ENCODE data around the gene PPARG. TPM values are rescaled to one million over a fixed set of nuclear protein-coding genes. Genes with fewer than 3 reads are reported as not detected.

Gene PPARG
- total and polyA plus RNA-seq, 4 donors: 8.3 to 41.4 (median 26.2) TPM

- no peak for TF ChIP-seq CTCF (IDR thresholded peaks at IDR 0.05; ENCODE audit: control extremely low read depth, extremely low read depth)
- Histone ChIP-seq H3K27me3 (ENCODE audit: control insufficient read depth in 3 of 3, insufficient read depth in 3 of 3, low read length in 2 of 3) (no peaks in the 10 kb centered on the region), H3K4me1 (ENCODE audit: control insufficient read depth in 5 of 5, insufficient read depth in 5 of 5, low read length in 5 of 5) (peaks cover 0 to 64% (median 15%) of the 10 kb centered on the region in 5 donors), H3K9me3 (ENCODE audit: control insufficient read depth in 4 of 4, insufficient read depth in 3 of 4, low read length in 3 of 4) (no peaks in the 10 kb centered on the region), H3K36me3 (ENCODE audit: control insufficient read depth in 4 of 4, insufficient read depth in 4 of 4, low read length in 4 of 4) (no peaks in the 10 kb centered on the region), H3K4me3 (no peak overlapping the region), H3K27ac (ENCODE audit: low read depth in 1 of 2, low read length in 1 of 2) (no peak overlapping the region), H3K9ac (ENCODE audit: insufficient read depth in 1 of 2, low read length in 2 of 2) (no peak overlapping the region)
- WGBS, 2 donors: 89 to 97% methylated on average over 11 of the region's 11 CpGs
- ATAC-seq (ENCODE audit: insufficient read depth, low FRiP score): no peak
- DNase-seq: peak in 1 of 3 donors; percentile 47
Observed at GRCh38 chr3:12439161-12439940, 150.5 kb downstream of the PPARG start.

- TF ChIP-seq CTCF (IDR thresholded peaks at IDR 0.05; ENCODE audit: control extremely low read depth, extremely low read depth): no peak
- Histone ChIP-seq H3K4me1 (ENCODE audit: control insufficient read depth in 5 of 5, insufficient read depth in 5 of 5, low read length in 5 of 5) (peaks cover 0 to 66% (median 24%) of the 10 kb centered on the region in 5 donors), H3K27ac (ENCODE audit: low read depth in 1 of 2, low read length in 1 of 2) (no peak overlapping the region), H3K36me3 (ENCODE audit: control insufficient read depth in 4 of 4, insufficient read depth in 4 of 4, low read length in 4 of 4) (no peaks in the 10 kb centered on the region), H3K9me3 (ENCODE audit: control insufficient read depth in 4 of 4, insufficient read depth in 3 of 4, low read length in 3 of 4) (no peaks in the 10 kb centered on the region), H3K4me3 (no peak overlapping the region), H3K27me3 (ENCODE audit: control insufficient read depth in 3 of 3, insufficient read depth in 3 of 3, low read length in 2 of 3) (no peaks in the 10 kb centered on the region), H3K9ac (ENCODE audit: insufficient read depth in 1 of 2, low read length in 2 of 2) (no peak overlapping the region)
- DNase-seq (peak; percentile 96 to 99 (median 97)), ATAC-seq (ENCODE audit: insufficient read depth, low FRiP score) (peak; percentile 20)
- WGBS, 2 donors: 76 to 77% methylated on average over 21 of the region's 21 CpGs
Observed at GRCh38 chr3:12440927-12441714, 152.3 kb downstream of the PPARG start.

GRCh38 chr3:12442654-12443501, 154.0 kb downstream of the PPARG start:
- no peak overlapping the region for H3K4me3 ChIP-seq
- peak in 2 of 3 donors; percentile 44 to 46 for DNase-seq
- no peak overlapping the region for H3K9ac ChIP-seq (ENCODE audit: insufficient read depth in 1 of 2, low read length in 2 of 2)
- H3K27me3 ChIP-seq (ENCODE audit: control insufficient read depth in 3 of 3, insufficient read depth in 3 of 3, low read length in 2 of 3): no peaks in the 10 kb centered on the region
- ATAC-seq (ENCODE audit: insufficient read depth, low FRiP score): no peak
- WGBS, 2 donors: 70 to 75% methylated on average over 20 of the region's 20 CpGs
- H3K27ac ChIP-seq (ENCODE audit: low read depth in 1 of 2, low read length in 1 of 2): no peak overlapping the region
- no peak for TF ChIP-seq CTCF (IDR thresholded peaks at IDR 0.05; ENCODE audit: control extremely low read depth, extremely low read depth)
- no peaks in the 10 kb centered on the region for H3K36me3 ChIP-seq (ENCODE audit: control insufficient read depth in 4 of 4, insufficient read depth in 4 of 4, low read length in 4 of 4)
- peaks cover 0 to 51% (median 17%) of the 10 kb centered on the region in 5 donors for H3K4me1 ChIP-seq (ENCODE audit: control insufficient read depth in 5 of 5, insufficient read depth in 5 of 5, low read length in 5 of 5)
- no peaks in the 10 kb centered on the region for H3K9me3 ChIP-seq (ENCODE audit: control insufficient read depth in 4 of 4, insufficient read depth in 3 of 4, low read length in 3 of 4)

All from lung (tissue), 12 donors.